ENCODE data around the gene CNTN1.

- TF ChIP-seq ZNF548 (tag by site-specific recombination; IDR thresholded peaks at IDR 0.05) (no peak), CTCF (tag by site-specific recombination; IDR thresholded peaks at IDR 0.05) (no peak), ZNF747 (tag by site-specific recombination; IDR thresholded peaks at IDR 0.05) (no peak), ZNF670 (tag by site-specific recombination; IDR thresholded peaks at IDR 0.05; ENCODE audit: low read depth) (no peak), PRDM1 (tag by site-specific recombination; IDR thresholded peaks at IDR 0.05) (no peak), ZNF366 (tag by site-specific recombination; conservative IDR thresholded peaks at IDR 0.05) (no peak), HOXD13 (CRISPR knock-in tag; IDR thresholded peaks at IDR 0.05; ENCODE audit: borderline replicate concordance) (no peak), ZBTB21 (tag by site-specific recombination; IDR thresholded peaks at IDR 0.05) (no peak), ZNF274 (IDR thresholded peaks at IDR 0.05; ENCODE audit: low read length) (no peak), ZNF274 (tag by site-specific recombination; IDR thresholded peaks at IDR 0.05; ENCODE audit: borderline replicate concordance) (no peak), GLI2 (tag by site-specific recombination; IDR thresholded peaks at IDR 0.05; ENCODE audit: borderline replicate concordance, low read depth) (no peak), ZNF529 (tag by site-specific recombination; IDR thresholded peaks at IDR 0.05; ENCODE audit: insufficient replicate concordance) (no peak)
Measured at GRCh38 chr12:40986001-40986400, 293.8 kb downstream of the CNTN1 start.

Data from HEK293 (cell line).